A549 treated with ZK216348 at 1 μM for 4 hours (cell line): Measurements from ENCODE around the gene HAPSTR1. TPM values are rescaled to one million over a fixed set of nuclear protein-coding genes. Genes with fewer than 3 reads are reported as not detected.

Experiments
- total RNA-seq: library from RNA; stranded (reverse); fragments of 200-300 nt; extraction: Qiagen RNA extraction; gene quantifications from 5 replicates; pipeline ENCODE4 v1.2.3, GENCODE V29; 2022; ENCODE audit warnings: low read depth

HAPSTR1 gene
- total RNA-seq = 19.6 to 27.3 TPM (median 25.3 TPM) in 5 replicates

GRCh38 chr16:9090960-9091866, at the start of gene HAPSTR1:
Gene HAPSTR1 (plus strand): TSS chr16:9091644. CDS start chr16:9092045, 401 bp downstream.

Other genes starting within 250 kb of the HAPSTR1 start
- gene CARHSP1, start 222.6 kb upstream of the HAPSTR1 start, total RNA-seq = 122 to 156 TPM (median 141 TPM) in 5 replicates
- not detected in 5 replicates for gene LITAFD, start 209.3 kb upstream of the HAPSTR1 start, total RNA-seq
- 60.4 to 91.4 TPM (median 72.4 TPM) in 5 replicates for gene USP7, start 127.7 kb upstream of the HAPSTR1 start, total RNA-seq